ENCODE data around the gene ERI2. TPM values are rescaled to one million over a fixed set of nuclear protein-coding genes. Genes with fewer than 3 reads are reported as not detected.

The ERI2 gene
- total RNA-seq, 2 donors from 2014 or later: 31.6 to 35.2 TPM

- Histone ChIP-seq H3K4me3 (no peak overlapping the region), H3K27me3 (replicated peaks; ENCODE audit: insufficient read depth) (no peaks in the 10 kb centered on the region), H3K27ac (no peak overlapping the region), H3K4me1 (replicated peaks) (peaks cover 10% of the 10 kb centered on the region), H3K36me3 (no peaks in the 10 kb centered on the region), H3K9me3 (no peaks in the 10 kb centered on the region)
- TF ChIP-seq CTCF (IDR thresholded peaks at IDR 0.05) (no peak), POLR2AphosphoS5 (IDR thresholded peaks at IDR 0.05) (no peak)
- intact Hi-C loops (cut with DNase I): no loop called here
- DNase-seq (ENCODE audit: low spot score): no peak
Observed at GRCh38 chr16:20846551-20846950, 40.3 kb upstream of the ERI2 start.

GRCh38 chr16:20846030-20846429, 39.8 kb upstream of the ERI2 start:
- no peak for DNase-seq (ENCODE audit: low spot score)
- Histone ChIP-seq H3K27ac (no peak overlapping the region), H3K4me3 (no peak overlapping the region), H3K36me3 (no peaks in the 10 kb centered on the region), H3K27me3 (replicated peaks; ENCODE audit: insufficient read depth) (no peaks in the 10 kb centered on the region), H3K9me3 (no peaks in the 10 kb centered on the region), H3K4me1 (replicated peaks) (peaks cover 5% of the 10 kb centered on the region)
- WGBS: 49% methylated on average over 5 of the region's 6 CpGs
- TF ChIP-seq POLR2AphosphoS5 (IDR thresholded peaks at IDR 0.05): no peak
- no peak for TF ChIP-seq POLR2A (IDR thresholded peaks at IDR 0.05)
- TF ChIP-seq CTCF (IDR thresholded peaks at IDR 0.05): no peak
- intact Hi-C loops (cut with DNase I): no loop called here

- intact Hi-C loops (cut with DNase I): no loop called here
- WGBS: 51% methylated on average over 3 of the region's 3 CpGs
Observed at GRCh38 chr16:20844588-20844987, 38.3 kb upstream of the ERI2 start.

GRCh38 chr16:20844054-20844453, 37.8 kb upstream of the ERI2 start:
- Histone ChIP-seq H3K4me1 (replicated peaks) (no peaks in the 10 kb centered on the region), H3K27ac (no peak overlapping the region), H3K27me3 (replicated peaks; ENCODE audit: insufficient read depth) (no peaks in the 10 kb centered on the region), H3K9me3 (no peaks in the 10 kb centered on the region), H3K36me3 (no peaks in the 10 kb centered on the region), H3K4me3 (no peak overlapping the region)
- no peak for DNase-seq (ENCODE audit: low spot score)
- TF ChIP-seq POLR2A (IDR thresholded peaks at IDR 0.05): no peak
- TF ChIP-seq CTCF (IDR thresholded peaks at IDR 0.05): no peak
- TF ChIP-seq POLR2AphosphoS5 (IDR thresholded peaks at IDR 0.05): no peak
- 68% methylated on average over 2 of the region's 2 CpGs for WGBS
- intact Hi-C loops (cut with DNase I): no loop called here

More at GRCh38 chr16:20844588-20844987, 38.3 kb upstream of the ERI2 start:
- no peaks in the 10 kb centered on the region for H3K27me3 ChIP-seq (replicated peaks; ENCODE audit: insufficient read depth)
- H3K4me1 ChIP-seq (replicated peaks): no peaks in the 10 kb centered on the region
- no peak overlapping the region for H3K4me3 ChIP-seq
- no peaks in the 10 kb centered on the region for H3K9me3 ChIP-seq
- H3K27ac ChIP-seq: no peak overlapping the region
- no peak for DNase-seq (ENCODE audit: low spot score)
- TF ChIP-seq POLR2AphosphoS5 (IDR thresholded peaks at IDR 0.05): no peak
- TF ChIP-seq CTCF (IDR thresholded peaks at IDR 0.05): no peak
- TF ChIP-seq POLR2A (IDR thresholded peaks at IDR 0.05): no peak
- no peaks in the 10 kb centered on the region for H3K36me3 ChIP-seq

GRCh38 chr16:20839504-20839903, 33.2 kb upstream of the ERI2 start:
- intact Hi-C loops (cut with DNase I): no loop called here
- H3K9me3 ChIP-seq: no peaks in the 10 kb centered on the region
- 89% methylated on average over 2 of the region's 2 CpGs for WGBS
- TF ChIP-seq POLR2AphosphoS5 (IDR thresholded peaks at IDR 0.05): no peak
- TF ChIP-seq POLR2A (IDR thresholded peaks at IDR 0.05): no peak
- TF ChIP-seq CTCF (IDR thresholded peaks at IDR 0.05): no peak
- DNase-seq (ENCODE audit: low spot score): no peak
- H3K4me3 ChIP-seq: no peak overlapping the region
- H3K4me1 ChIP-seq (replicated peaks): no peaks in the 10 kb centered on the region
- no peaks in the 10 kb centered on the region for H3K36me3 ChIP-seq
- H3K27me3 ChIP-seq (replicated peaks; ENCODE audit: insufficient read depth): no peaks in the 10 kb centered on the region
- no peak overlapping the region for H3K27ac ChIP-seq
